Breast epithelium (tissue), 3 donors: ENCODE measurements around the gene CADM1.

Experiments used
- CTCF ChIP-seq, 3 donors: fragments of 450-650 bp; IDR thresholded peaks; one replicate each; pipeline ENCODE4 v1.5.1; 2016 to 2017; ENCODE audit warnings: antibody characterized with exemption in 3 of 3, mild to moderate bottlenecking in 3 of 3, moderate library complexity in 3 of 3
- POLR2A ChIP-seq: fragments of 450-650 bp; IDR thresholded peaks from one replicate; pipeline ENCODE4 v1.6.1; 2016; ENCODE audit warnings: antibody characterized with exemption, mild to moderate bottlenecking, moderate library complexity
- POLR2AphosphoS5 ChIP-seq, 3 donors: sonication (generic); formaldehyde crosslinking; IDR thresholded peaks; one replicate each; pipeline ENCODE4 v1.6.1; 2017; ENCODE audit warnings: antibody characterized with exemption in 3 of 3

- TF ChIP-seq POLR2A (no peak), CTCF (IDR thresholded peaks at IDR 0.05) (no peak), POLR2AphosphoS5 (IDR thresholded peaks at IDR 0.05) (no peak)
These were observed 337.4 kb downstream of the CADM1 start for GRCh38 chr11:115166820-115167219.
